ENCODE results near the gene CNN2. TPM values are rescaled to one million over a fixed set of nuclear protein-coding genes. Genes with fewer than 3 reads are reported as not detected.

The CNN2 gene
- total and polyA plus RNA-seq, 2 of the 13 experiments (the other 11 are each of a cell fraction or from before 2014, with no cell fraction given) = 63.6 to 70.0 TPM

DNA sequence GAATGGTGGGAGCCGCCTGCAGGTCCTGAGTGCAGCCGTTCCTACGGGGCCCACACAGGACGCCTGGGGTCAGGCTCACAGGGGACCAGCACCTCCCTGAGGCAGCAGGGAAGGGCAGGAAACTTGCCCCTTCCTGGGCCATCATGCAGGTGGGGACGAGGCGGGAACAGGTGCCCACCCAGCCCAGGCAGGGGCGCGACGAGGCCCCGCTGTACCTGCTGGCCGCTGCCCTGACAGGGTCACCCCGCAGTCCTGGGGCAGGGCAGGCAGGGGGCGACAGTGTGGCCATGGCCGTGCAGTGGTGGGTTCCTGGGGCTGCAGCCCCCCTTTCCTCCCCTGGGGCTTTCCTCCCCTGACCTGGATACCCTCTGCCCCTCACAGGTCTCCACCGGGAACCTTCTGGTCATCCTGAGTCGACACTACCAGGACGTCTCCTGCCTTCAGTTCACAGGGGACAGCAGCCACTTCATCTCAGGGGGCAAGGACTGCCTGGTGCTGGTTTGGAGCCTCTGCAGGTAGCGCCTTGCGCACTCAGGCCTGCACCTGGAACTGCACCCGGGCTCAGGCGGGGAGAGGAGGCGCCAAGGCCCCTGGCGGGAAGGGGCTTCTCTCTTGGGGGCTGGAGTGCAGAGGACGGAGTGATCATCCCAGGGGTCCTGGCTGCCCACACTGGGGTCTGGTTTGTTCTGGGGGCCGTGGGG is 36.9 kb upstream of the CNN2 start (continued):
- TF ChIP-seq HNRNPLL (IDR thresholded peaks at IDR 0.05; ENCODE audit: low read depth, low read length, poor library complexity, severe bottlenecking) = no peak
- TF ChIP-seq SSRP1 (CRISPR knock-in tag; IDR thresholded peaks at IDR 0.05) = no peak
- TF ChIP-seq ZBTB20 (CRISPR knock-in tag; IDR thresholded peaks at IDR 0.05; ENCODE audit: borderline replicate concordance, low read depth) = no peak

DNA sequence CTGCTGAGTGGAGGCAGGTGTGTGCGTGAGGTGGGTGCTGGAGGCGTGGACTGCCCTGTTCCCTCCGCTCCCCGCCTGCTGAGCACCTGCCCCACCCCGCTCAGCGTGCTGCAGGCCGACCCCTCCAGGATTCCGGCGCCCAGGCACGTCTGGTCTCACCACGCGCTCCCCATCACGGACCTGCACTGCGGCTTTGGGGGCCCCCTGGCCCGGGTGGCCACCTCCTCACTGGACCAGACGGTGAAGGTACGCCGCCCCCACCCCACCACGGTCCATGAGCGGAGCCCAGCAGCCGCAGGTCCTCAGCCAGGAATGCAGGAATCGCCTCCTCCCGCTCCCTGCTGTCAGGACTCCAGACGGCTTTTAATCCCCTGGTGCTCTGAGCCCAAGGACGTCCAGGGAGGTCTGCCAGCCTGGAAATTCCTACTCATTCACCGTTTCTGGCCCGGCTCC is 36.3 kb upstream of the CNN2 start:
- intact Hi-C loops (cut with micrococcal nuclease; ENCODE audit: unreplicated experiment) (loop anchor here (10.0 kb wide), 1 partner anchor 205 kb away; no protein-coding TSS in a partner anchor), in situ Hi-C loops (cut with HindIII; ENCODE audit: extremely low pct_ligation_motif_present, low pct_unique_long_range_greater_than_20kb) (no loop called here)
- Histone ChIP-seq H3K9me3 (ENCODE audit: low read length) (no peaks in the 10 kb centered on the region), H3K4me1 (ENCODE audit: insufficient read depth, low read length) (peaks cover 35% of the 10 kb centered on the region), H3K36me3 (replicated peaks in 1 of 2; ENCODE audit: control insufficient read depth in 1 of 2, insufficient read depth in 2 of 2, low read length in 2 of 2) (peaks cover 22 to 46% of the 10 kb centered on the region in 2 experiments), H3K9ac (ENCODE audit: insufficient read depth, low read depth, low read length) (no peak overlapping the region), H3K27me3 (ENCODE audit: control insufficient read depth in 1 of 2, insufficient read depth in 2 of 2, low read length in 2 of 2) (no peaks in the 10 kb centered on the region), H3K4me2 (ENCODE audit: low read depth, low read length) (no peak overlapping the region), H3K79me2 (ENCODE audit: insufficient read depth, low read length) (peaks cover 5% of the 10 kb centered on the region), H2AFZ (ENCODE audit: low read length) (no peak overlapping the region), H3K27ac (ENCODE audit: extremely low read length, insufficient read depth, low read length) (no peak overlapping the region), H3K4me3 (replicated peaks in 1 of 3; ENCODE audit: insufficient read depth in 1 of 3, low read depth in 2 of 3, low read length in 3 of 3) (no peak overlapping the region), H4K20me1 (ENCODE audit: insufficient read depth, low read length) (peaks cover 6% of the 10 kb centered on the region; the same call in 1 of the 2 replicates)
- ATAC-seq = no peak
- 87% methylated on average over 12 of the region's 27 CpGs for WGBS (ENCODE audit: low lambda C conversion rate)
- no peak for FAIRE-seq
- ChIA-PET POLR2A (no interaction called here), CTCF (ENCODE audit: low intra/inter-chr PET ratio, low total read pairs) (no interaction called here)
- no TSS peak for BruUV-seq (replicated peaks)
- no peak for DNase-seq (ENCODE audit: low spot score)
- TF ChIP-seq MED13 (CRISPR knock-in tag; IDR thresholded peaks at IDR 0.05) (no peak), ZNF180 (CRISPR knock-in tag; IDR thresholded peaks at IDR 0.05; ENCODE audit: borderline replicate concordance, low read depth) (no peak), KAT8 (CRISPR knock-in tag; IDR thresholded peaks at IDR 0.05) (no peak), ZNF839 (CRISPR knock-in tag; IDR thresholded peaks at IDR 0.05; ENCODE audit: borderline replicate concordance) (no peak), TP53 (CRISPR knock-in tag; conservative IDR thresholded peaks at IDR 0.05) (no peak), ZNF383 (CRISPR knock-in tag; IDR thresholded peaks at IDR 0.05; ENCODE audit: borderline replicate concordance) (no peak), ZNF20 (CRISPR knock-in tag; IDR thresholded peaks at IDR 0.05) (no peak), ZNF678 (CRISPR knock-in tag; IDR thresholded peaks at IDR 0.05) (no peak)
- TF ChIP-seq, protein P1, sequence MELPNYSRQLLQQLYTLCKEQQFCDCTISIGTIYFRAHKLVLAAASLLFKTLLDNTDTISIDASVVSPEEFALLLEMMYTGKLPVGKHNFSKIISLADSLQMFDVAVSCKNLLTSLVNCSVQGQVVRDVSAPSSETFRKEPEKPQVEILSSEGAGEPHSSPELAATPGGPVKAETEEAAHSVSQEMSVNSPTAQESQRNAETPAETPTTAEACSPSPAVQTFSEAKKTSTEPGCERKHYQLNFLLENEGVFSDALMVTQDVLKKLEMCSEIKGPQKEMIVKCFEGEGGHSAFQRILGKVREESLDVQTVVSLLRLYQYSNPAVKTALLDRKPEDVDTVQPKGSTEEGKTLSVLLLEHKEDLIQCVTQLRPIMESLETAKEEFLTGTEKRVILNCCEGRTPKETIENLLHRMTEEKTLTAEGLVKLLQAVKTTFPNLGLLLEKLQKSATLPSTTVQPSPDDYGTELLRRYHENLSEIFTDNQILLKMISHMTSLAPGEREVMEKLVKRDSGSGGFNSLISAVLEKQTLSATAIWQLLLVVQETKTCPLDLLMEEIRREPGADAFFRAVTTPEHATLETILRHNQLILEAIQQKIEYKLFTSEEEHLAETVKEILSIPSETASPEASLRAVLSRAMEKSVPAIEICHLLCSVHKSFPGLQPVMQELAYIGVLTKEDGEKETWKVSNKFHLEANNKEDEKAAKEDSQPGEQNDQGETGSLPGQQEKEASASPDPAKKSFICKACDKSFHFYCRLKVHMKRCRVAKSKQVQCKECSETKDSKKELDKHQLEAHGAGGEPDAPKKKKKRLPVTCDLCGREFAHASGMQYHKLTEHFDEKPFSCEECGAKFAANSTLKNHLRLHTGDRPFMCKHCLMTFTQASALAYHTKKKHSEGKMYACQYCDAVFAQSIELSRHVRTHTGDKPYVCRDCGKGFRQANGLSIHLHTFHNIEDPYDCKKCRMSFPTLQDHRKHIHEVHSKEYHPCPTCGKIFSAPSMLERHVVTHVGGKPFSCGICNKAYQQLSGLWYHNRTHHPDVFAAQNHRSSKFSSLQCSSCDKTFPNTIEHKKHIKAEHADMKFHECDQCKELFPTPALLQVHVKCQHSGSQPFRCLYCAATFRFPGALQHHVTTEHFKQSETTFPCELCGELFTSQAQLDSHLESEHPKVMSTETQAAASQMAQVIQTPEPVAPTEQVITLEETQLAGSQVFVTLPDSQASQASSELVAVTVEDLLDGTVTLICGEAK (IDR thresholded peaks at IDR 0.05) = no peak
- TF ChIP-seq, protein P1 (CRISPR knock-in tag; IDR thresholded peaks at IDR 0.05) = no peak
- TF ChIP-seq, protein P2, sequence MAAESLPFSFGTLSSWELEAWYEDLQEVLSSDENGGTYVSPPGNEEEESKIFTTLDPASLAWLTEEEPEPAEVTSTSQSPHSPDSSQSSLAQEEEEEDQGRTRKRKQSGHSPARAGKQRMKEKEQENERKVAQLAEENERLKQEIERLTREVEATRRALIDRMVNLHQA (CRISPR knock-in tag; IDR thresholded peaks at IDR 0.05) = no peak

All from HepG2 (cell line).